RPMI7951 (cell line): Measurements from ENCODE around the gene SLC4A5. TPM values are rescaled to one million over a fixed set of nuclear protein-coding genes. Genes with fewer than 3 reads are reported as not detected.

Source experiments
- DNase-seq: peaks from one replicate; pipeline ENCODE4 v3.0.0-alpha.2; 2012; ENCODE audit warnings: low read depth
- total RNA-seq: library from RNA; depleted of rRNA; stranded (reverse); fragments of >200 nt; shearing (Covaris generic); gene quantifications from 2 replicates; pipeline ENCODE4 v1.2.3, GENCODE V29; 2014

SLC4A5 gene
- total RNA-seq, 1 experiment from 2014 or later, result not detected

GRCh38 chr2:74313497-74313896, 29.7 kb downstream of the SLC4A5 start:
- no peak for DNase-seq

GRCh38 chr2:74312913-74313312, 30.3 kb downstream of the SLC4A5 start:
- no peak for DNase-seq

- no peak for DNase-seq
Measured at GRCh38 chr2:74307720-74308119, 35.5 kb downstream of the SLC4A5 start.

GRCh38 chr2:74304332-74305148, 38.7 kb downstream of the SLC4A5 start:
- peak; percentile 50 for DNase-seq

- no peak for DNase-seq
Measured at GRCh38 chr2:74302865-74303264, 40.4 kb downstream of the SLC4A5 start.

- DNase-seq, result no peak
Measured at GRCh38 chr2:74301262-74301661, 42.0 kb downstream of the SLC4A5 start.

- DNase-seq, result no peak
Measured at GRCh38 chr2:74300506-74300905, 42.7 kb downstream of the SLC4A5 start.

GRCh38 chr2:74297950-74298349, 45.3 kb downstream of the SLC4A5 start:
- DNase-seq, result no peak

- no peak for DNase-seq
Measured at GRCh38 chr2:74297391-74297790, 45.8 kb downstream of the SLC4A5 start.

GRCh38 chr2:74293191-74293991, 49.8 kb downstream of the SLC4A5 start:
- no peak for DNase-seq

GRCh38 chr2:74292751-74293150, 50.5 kb downstream of the SLC4A5 start:
- no peak for DNase-seq

- no peak for DNase-seq
Measured at GRCh38 chr2:74291886-74292621, 51.2 kb downstream of the SLC4A5 start.

- no peak for DNase-seq
Measured at GRCh38 chr2:74291218-74291544, 52.0 kb downstream of the SLC4A5 start.

GRCh38 chr2:74290466-74291217, 52.6 kb downstream of the SLC4A5 start:
- DNase-seq, result no peak

- no peak for DNase-seq
Measured at GRCh38 chr2:74290066-74290465, 53.1 kb downstream of the SLC4A5 start.

- peak; percentile 4 for DNase-seq
Measured at GRCh38 chr2:74286725-74287124, 56.5 kb downstream of the SLC4A5 start.

GRCh38 chr2:74281141-74281975, 61.9 kb downstream of the SLC4A5 start:
- no peak for DNase-seq

- DNase-seq, result no peak
Measured at GRCh38 chr2:74278694-74279093, 64.5 kb downstream of the SLC4A5 start.

GRCh38 chr2:74278176-74278575, 65.0 kb downstream of the SLC4A5 start:
- DNase-seq, result peak; percentile 3

- no peak for DNase-seq
Measured at GRCh38 chr2:74275228-74275627, 68.0 kb downstream of the SLC4A5 start.

- DNase-seq, result no peak
Measured at GRCh38 chr2:74269667-74270066, 73.5 kb downstream of the SLC4A5 start.
